Measurements from ENCODE around the gene WASF3. TPM values are rescaled to one million over a fixed set of nuclear protein-coding genes. Genes with fewer than 3 reads are reported as not detected.
"Not testable (repeated sequence)": the region's sequence is repeated elsewhere in the genome, so short reads cannot be mapped to it uniquely, and the experiment has no call there.

Gene WASF3
- total RNA-seq, 1 donor from 2014 or later: 0.30 TPM

GRCh38 chr13:26709461-26709860 is 152.0 kb downstream of the WASF3 start:
- intact Hi-C loops (cut with micrococcal nuclease): no loop called here

GRCh38 chr13:26710166-26710565 is 152.7 kb downstream of the WASF3 start:
- intact Hi-C loops (cut with micrococcal nuclease): no loop called here

- intact Hi-C loops (cut with micrococcal nuclease): no loop called here
Measured at GRCh38 chr13:26711211-26711610, 153.7 kb downstream of the WASF3 start.

- intact Hi-C loops (cut with micrococcal nuclease): no loop called here
Measured at GRCh38 chr13:26713341-26713740, 155.9 kb downstream of the WASF3 start.

GRCh38 chr13:26716984-26717383 is 159.5 kb downstream of the WASF3 start:
- intact Hi-C loops (cut with micrococcal nuclease): no loop called here

GRCh38 chr13:26718146-26718545 is 160.7 kb downstream of the WASF3 start:
- intact Hi-C loops (cut with micrococcal nuclease): no loop called here

GRCh38 chr13:26718872-26719271 is 161.4 kb downstream of the WASF3 start:
- intact Hi-C loops (cut with micrococcal nuclease): no loop called here

- intact Hi-C loops (cut with micrococcal nuclease): no loop called here
Measured at GRCh38 chr13:26719356-26719945, 162.0 kb downstream of the WASF3 start.

- intact Hi-C loops (cut with micrococcal nuclease): no loop called here
Measured at GRCh38 chr13:26721251-26722121, 164.0 kb downstream of the WASF3 start.

GRCh38 chr13:26722321-26722720 is 164.8 kb downstream of the WASF3 start:
- intact Hi-C loops (cut with micrococcal nuclease): no loop called here

GRCh38 chr13:26723620-26724019 is 166.1 kb downstream of the WASF3 start:
- intact Hi-C loops (cut with micrococcal nuclease): not testable (repeated sequence)

GRCh38 chr13:26726684-26727083 is 169.2 kb downstream of the WASF3 start:
- intact Hi-C loops (cut with micrococcal nuclease): no loop called here

GRCh38 chr13:26727122-26727521 is 169.6 kb downstream of the WASF3 start:
- intact Hi-C loops (cut with micrococcal nuclease): no loop called here

- intact Hi-C loops (cut with micrococcal nuclease): no loop called here
Measured at GRCh38 chr13:26727633-26728032, 170.2 kb downstream of the WASF3 start.

GRCh38 chr13:26735677-26736076 is 178.2 kb downstream of the WASF3 start:
- intact Hi-C loops (cut with micrococcal nuclease): no loop called here

Other genes starting within 250 kb of the WASF3 start
- not detected in 2 replicates for gene GPR12, start 203.1 kb downstream of the WASF3 start, total RNA-seq

Measured in T-helper 2 cell treated with Interferon-gamma antibody and Interleukin-4, amounts not matched to agents 100 ng/mL and 5 ng/mL, for 36 hours (primary cell).